Caco-2 (cell line): ENCODE measurements around the gene MAST4. TPM values are rescaled to one million over a fixed set of nuclear protein-coding genes. Genes with fewer than 3 reads are reported as not detected.

Experiments used
- BruUV-seq: library from RNA; stranded (reverse); fragments of 400-500 nt; replicated peaks from 2 replicates; lab custom pipeline; 2021; lab: Mats Ljungman, UMichigan
- CTCF ChIA-PET: fragments of 300-600 bp; sonication (Branson Sonifier 250); formaldehyde crosslinking; loops from one replicate; lab custom pipeline; 2022; ENCODE audit warnings: antibody characterized with exemption; lab: Charles Lee
- POLR2A ChIA-PET: fragments of 300-600 bp; sonication (Branson Sonifier 250); formaldehyde crosslinking; loops from one replicate; lab custom pipeline; 2022; ENCODE audit warnings: antibody characterized with exemption; lab: Charles Lee
- DNase-seq, 2 experiments: peaks; one replicate each; pipeline versions ENCODE4 v3.0.0 to v3.0.0-alpha.2; 2020 to 2022
- H3K27me3 ChIP-seq: replicated peaks from 2 replicates; pipeline ENCODE4 v1.6.0; 2011; ENCODE audit warnings: low read length; ENCODE audit not compliant: control insufficient read depth, insufficient read depth
- H3K36me3 ChIP-seq: 2 replicates; pipeline ENCODE4 v1.5.1; 2011; ENCODE audit warnings: low read length; ENCODE audit not compliant: control insufficient read depth, insufficient read depth
- H3K4me1 ChIP-seq: fragments of 250-450 bp; sonication (Bioruptor Pico); 2 replicates; pipeline ENCODE4 v1.5.1; 2020; ENCODE audit warnings: mild to moderate bottlenecking
- H3K4me3 ChIP-seq: 2 replicates; pipeline ENCODE4 v1.5.1; 2011; ENCODE audit warnings: low read depth, mild to moderate bottlenecking, control low read depth, low read length
- H3K9me3 ChIP-seq: fragments of 250-450 bp; sonication (Bioruptor Pico); 2 replicates; pipeline ENCODE4 v1.5.1; 2020; ENCODE audit warnings: mild to moderate bottlenecking, moderate library complexity
- H3K27ac Mint-ChIP-seq: one replicate; pipeline ENCODE4 v1.8.0; 2022; ENCODE audit warnings: mixed read lengths; ENCODE audit not compliant: unreplicated experiment
- H3K27me3 Mint-ChIP-seq: one replicate; pipeline ENCODE4 v1.8.0; 2022; ENCODE audit warnings: mixed read lengths; ENCODE audit not compliant: insufficient read depth, unreplicated experiment
- H3K36me3 Mint-ChIP-seq: one replicate; pipeline ENCODE4 v1.8.0; 2022; ENCODE audit warnings: mild to moderate bottlenecking, mixed read lengths; ENCODE audit not compliant: insufficient read depth, unreplicated experiment
- H3K4me1 Mint-ChIP-seq: one replicate; pipeline ENCODE4 v1.8.0; 2022; ENCODE audit warnings: low read depth, mixed read lengths; ENCODE audit not compliant: unreplicated experiment
- H3K4me3 Mint-ChIP-seq: one replicate; pipeline ENCODE4 v1.8.0; 2022; ENCODE audit warnings: mild to moderate bottlenecking, moderate library complexity, mixed read lengths; ENCODE audit not compliant: unreplicated experiment
- H3K9me3 Mint-ChIP-seq: one replicate; pipeline ENCODE4 v1.8.0; 2022; ENCODE audit warnings: mixed read lengths; ENCODE audit not compliant: unreplicated experiment
- CTCF ChIP-seq, 2 experiments: fragments of 200-600 bp in 1 of 2; IDR thresholded peaks; 1 replicate in 1 of 2; 2 replicates in 1 of 2; pipeline versions ENCODE4 v1.5.1 to v1.8.0; 2011 to 2022; ENCODE audit warnings: antibody characterized with exemption in 1 of 2, control low read depth in 1 of 2, inconsistent platforms in 1 of 2, low read depth in 1 of 2, low read length in 1 of 2, mild to moderate bottlenecking in 1 of 2, moderate library complexity in 1 of 2; ENCODE audit not compliant: insufficient read depth in 1 of 2, severe bottlenecking in 1 of 2, unreplicated experiment in 1 of 2
- intact Hi-C: fragments of 100-400 bp; cut with micrococcal nuclease; formaldehyde crosslinking; loops from one replicate; pipeline ENCODE4 v1.10.0; 2022; ENCODE audit not compliant: unreplicated experiment
- total RNA-seq: library from RNA; stranded (reverse); gene quantifications from 2 replicates; pipeline ENCODE4 v1.2.3, GENCODE V29; 2022

MAST4 gene
- total RNA-seq, 1 experiment from 2014 or later: 17.8 TPM

GRCh38 chr5:66861402-66861801, 265.2 kb downstream of the MAST4 start:
- Histone ChIP-seq H3K36me3 (no peaks in the 10 kb centered on the region), H3K27me3 (peaks cover 2% of the 10 kb centered on the region), H3K4me3 (no peak overlapping the region), H3K9me3 (no peaks in the 10 kb centered on the region), H3K4me1 (no peaks in the 10 kb centered on the region)
- no peak for DNase-seq
- Mint-ChIP-seq H3K36me3 (no peaks in the 10 kb centered on the region), H3K4me1 (peaks cover 8% of the 10 kb centered on the region), H3K4me3 (no peak overlapping the region), H3K27me3 (peaks cover 12% of the 10 kb centered on the region), H3K27ac (no peak overlapping the region), H3K9me3 (no peaks in the 10 kb centered on the region)
- ChIA-PET POLR2A (no interaction called here), CTCF (no interaction called here)
- peak in 1 of 2 experiments; percentile 13 for TF ChIP-seq CTCF (IDR thresholded peaks at IDR 0.05; ENCODE audit: insufficient read depth in 1 of 2, low read depth in 1 of 2, low read length in 1 of 2, severe bottlenecking in 1 of 2, unreplicated experiment in 1 of 2)
- BruUV-seq: no TSS peak
- intact Hi-C loops: loop anchor here (1.0 to 5.0 kb wide), 3 partner anchors 34 to 348 kb away; no protein-coding TSS in a partner anchor

GRCh38 chr5:66862020-66862419, 265.8 kb downstream of the MAST4 start:
- ChIA-PET CTCF (no interaction called here), POLR2A (no interaction called here)
- no peaks in the 10 kb centered on the region for H3K36me3 ChIP-seq
- no TSS peak for BruUV-seq
- no peak for DNase-seq
- H3K9me3 ChIP-seq: no peaks in the 10 kb centered on the region
- peaks cover 2% of the 10 kb centered on the region for H3K27me3 ChIP-seq
- H3K4me1 ChIP-seq: no peaks in the 10 kb centered on the region
- Mint-ChIP-seq H3K4me1 (peaks cover 8% of the 10 kb centered on the region), H3K36me3 (no peaks in the 10 kb centered on the region), H3K27ac (no peak overlapping the region), H3K9me3 (no peaks in the 10 kb centered on the region), H3K27me3 (peaks cover 12% of the 10 kb centered on the region), H3K4me3 (no peak overlapping the region)
- intact Hi-C loops: loop anchor here (5.0 kb wide), 2 partner anchors 35 to 290 kb away; no protein-coding TSS in a partner anchor
- no peak overlapping the region for H3K4me3 ChIP-seq
- no peak for TF ChIP-seq CTCF (IDR thresholded peaks at IDR 0.05; ENCODE audit: insufficient read depth in 1 of 2, low read depth in 1 of 2, low read length in 1 of 2, severe bottlenecking in 1 of 2, unreplicated experiment in 1 of 2)

DNA sequence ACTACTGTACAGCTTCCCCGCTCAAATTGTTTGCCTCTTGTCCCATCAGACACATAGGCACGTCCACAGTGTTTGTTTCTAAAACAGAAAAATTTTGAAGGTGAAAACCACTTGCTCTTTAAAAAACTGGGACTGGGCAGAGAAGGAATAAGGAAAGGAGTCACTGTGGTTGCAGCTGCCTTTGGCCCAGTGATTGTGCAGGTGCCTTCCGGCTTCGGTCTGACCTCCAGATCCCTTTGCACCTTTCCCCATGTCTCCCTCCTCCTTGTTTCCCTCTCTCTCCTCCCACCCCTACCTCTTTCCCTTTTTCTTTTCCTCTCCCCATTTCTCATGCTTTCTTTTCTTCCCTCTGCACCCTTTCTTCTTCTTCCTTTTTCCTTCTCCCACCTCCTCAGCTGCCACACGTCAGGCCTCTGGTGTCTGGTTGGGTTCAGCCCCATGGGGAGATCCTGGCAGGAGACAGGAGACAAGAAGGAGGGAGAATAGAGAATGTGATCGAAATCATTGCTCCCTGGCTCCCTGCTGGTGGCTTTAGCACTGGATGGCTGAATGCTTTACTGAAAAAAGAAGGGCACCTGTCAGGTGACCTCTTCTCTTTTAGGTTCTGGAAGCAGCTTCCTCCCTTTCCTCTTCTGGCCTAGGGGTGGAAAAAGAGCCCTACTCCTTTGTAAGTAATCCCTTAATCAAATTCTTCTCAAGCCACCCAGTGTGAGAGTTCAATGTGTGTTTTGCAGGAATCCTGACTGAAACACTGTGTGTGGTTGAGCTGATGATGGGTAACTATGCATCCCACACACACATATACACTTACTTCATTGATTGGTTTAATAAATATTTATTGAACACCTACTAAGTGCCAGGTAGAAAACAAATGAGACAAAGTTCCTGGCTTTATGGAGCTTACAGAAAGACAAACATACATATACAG, 267.3 kb downstream of the MAST4 start:
- CTCF ChIA-PET: interaction anchor here (0.6 kb wide), 1 partner anchor 14 kb away, joined by 4 read pairs; no protein-coding TSS in a partner anchor
- Histone ChIP-seq H3K4me3 (no peak overlapping the region), H3K36me3 (no peaks in the 10 kb centered on the region), H3K27me3 (peaks cover 2% of the 10 kb centered on the region), H3K4me1 (no peaks in the 10 kb centered on the region), H3K9me3 (no peaks in the 10 kb centered on the region)
- H3K36me3 Mint-ChIP-seq: no peaks in the 10 kb centered on the region
- intact Hi-C loops: loop anchor here (1.0 to 5.0 kb wide), 3 partner anchors 36 to 289 kb away; no protein-coding TSS in a partner anchor
- H3K27me3 Mint-ChIP-seq: peaks cover 12% of the 10 kb centered on the region
- H3K27ac Mint-ChIP-seq: no peak overlapping the region
- no peak for DNase-seq
- no TSS peak for BruUV-seq
- no peak for TF ChIP-seq CTCF (IDR thresholded peaks at IDR 0.05; ENCODE audit: insufficient read depth in 1 of 2, low read depth in 1 of 2, low read length in 1 of 2, severe bottlenecking in 1 of 2, unreplicated experiment in 1 of 2)
- POLR2A ChIA-PET: no interaction called here
- peaks cover 8% of the 10 kb centered on the region for H3K4me1 Mint-ChIP-seq
- H3K9me3 Mint-ChIP-seq: no peaks in the 10 kb centered on the region
- H3K4me3 Mint-ChIP-seq: no peak overlapping the region
